Lower leg skin (tissue), 4 donors: ENCODE data around the gene ACTG1. TPM values are rescaled to one million over a fixed set of nuclear protein-coding genes. Genes with fewer than 3 reads are reported as not detected.

Source experiments
- DNase-seq, 2 donors: peaks; one replicate each; pipeline ENCODE4 v3.0.0-alpha.2; 2019; ENCODE audit warnings: low spot score in 2 of 2
- H3K4me3 ChIP-seq: fragments of 200-600 bp; sonication (generic); 2 replicates; pipeline ENCODE4 v1.5.1; 2017; ENCODE audit warnings: mild to moderate bottlenecking, low read depth; ENCODE audit not compliant: poor library complexity, severe bottlenecking
- POLR2A ChIP-seq, 2 donors: fragments of 450-650 bp; IDR thresholded peaks; one replicate each; pipeline ENCODE4 v1.6.1; 2016 to 2017; ENCODE audit warnings: antibody characterized with exemption in 2 of 2, mild to moderate bottlenecking in 1 of 2, moderate library complexity in 1 of 2
- WGBS, 2 donors: methylation state at CpG; one replicate each; pipeline ENCODE4 v1.1.5; 2018; 5-methylcytosine and 5-hydroxymethylcytosine counted together
- intact Hi-C: fragments of 100-400 bp; cut with DNase I; formaldehyde crosslinking; loops from one replicate; pipeline ENCODE4 v1.15.0; 2023; ENCODE audit warnings: low total_unique reads
- total RNA-seq, 4 donors: library from RNA; depleted of rRNA; stranded (reverse); fragments of >200 nt; gene quantifications; one replicate each; pipeline ENCODE4 v1.1.0, GENCODE V29; 2016
- TF ChIP-seq, protein P1 (sequence below), 3 donors: fragments of 450-650 bp; IDR thresholded peaks; one replicate each; pipeline ENCODE4 v1.5.1; 2016; ENCODE audit warnings: antibody characterized with exemption in 3 of 3, mild to moderate bottlenecking in 3 of 3, moderate library complexity in 2 of 3

Gene ACTG1
- total RNA-seq, 4 donors from 2014 or later: 3,349 to 4,521 (median 4,085) TPM

DNA sequence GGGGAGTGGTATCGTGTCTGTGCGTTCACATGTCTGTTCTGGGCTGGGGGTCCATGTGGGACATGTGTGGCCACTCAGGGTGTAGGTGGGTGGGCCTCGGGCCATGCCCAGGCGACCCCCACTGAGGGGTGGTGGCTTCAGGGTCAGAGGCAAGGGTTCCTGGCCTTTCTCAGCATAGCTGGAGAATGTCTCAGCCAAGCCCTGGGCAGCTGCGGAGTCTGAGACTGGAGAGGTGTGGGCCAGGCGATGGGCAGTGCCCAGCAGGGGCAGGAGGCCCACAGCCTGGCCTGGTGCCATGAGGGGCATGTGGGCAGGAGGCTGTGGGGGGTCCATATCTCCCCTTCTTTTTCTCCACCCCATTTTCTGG lies 16.8 kb upstream of the ACTG1 start:
- intact Hi-C loops: no loop called here
- TF ChIP-seq, protein P1, sequence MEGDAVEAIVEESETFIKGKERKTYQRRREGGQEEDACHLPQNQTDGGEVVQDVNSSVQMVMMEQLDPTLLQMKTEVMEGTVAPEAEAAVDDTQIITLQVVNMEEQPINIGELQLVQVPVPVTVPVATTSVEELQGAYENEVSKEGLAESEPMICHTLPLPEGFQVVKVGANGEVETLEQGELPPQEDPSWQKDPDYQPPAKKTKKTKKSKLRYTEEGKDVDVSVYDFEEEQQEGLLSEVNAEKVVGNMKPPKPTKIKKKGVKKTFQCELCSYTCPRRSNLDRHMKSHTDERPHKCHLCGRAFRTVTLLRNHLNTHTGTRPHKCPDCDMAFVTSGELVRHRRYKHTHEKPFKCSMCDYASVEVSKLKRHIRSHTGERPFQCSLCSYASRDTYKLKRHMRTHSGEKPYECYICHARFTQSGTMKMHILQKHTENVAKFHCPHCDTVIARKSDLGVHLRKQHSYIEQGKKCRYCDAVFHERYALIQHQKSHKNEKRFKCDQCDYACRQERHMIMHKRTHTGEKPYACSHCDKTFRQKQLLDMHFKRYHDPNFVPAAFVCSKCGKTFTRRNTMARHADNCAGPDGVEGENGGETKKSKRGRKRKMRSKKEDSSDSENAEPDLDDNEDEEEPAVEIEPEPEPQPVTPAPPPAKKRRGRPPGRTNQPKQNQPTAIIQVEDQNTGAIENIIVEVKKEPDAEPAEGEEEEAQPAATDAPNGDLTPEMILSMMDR (IDR thresholded peaks at IDR 0.05): no peak
- TF ChIP-seq POLR2A (IDR thresholded peaks at IDR 0.05): no peak
- no peak for DNase-seq
- H3K4me3 ChIP-seq: no peak overlapping the region
- WGBS, 2 donors: 81 to 89% methylated on average over 6 of the region's 6 CpGs

DNA sequence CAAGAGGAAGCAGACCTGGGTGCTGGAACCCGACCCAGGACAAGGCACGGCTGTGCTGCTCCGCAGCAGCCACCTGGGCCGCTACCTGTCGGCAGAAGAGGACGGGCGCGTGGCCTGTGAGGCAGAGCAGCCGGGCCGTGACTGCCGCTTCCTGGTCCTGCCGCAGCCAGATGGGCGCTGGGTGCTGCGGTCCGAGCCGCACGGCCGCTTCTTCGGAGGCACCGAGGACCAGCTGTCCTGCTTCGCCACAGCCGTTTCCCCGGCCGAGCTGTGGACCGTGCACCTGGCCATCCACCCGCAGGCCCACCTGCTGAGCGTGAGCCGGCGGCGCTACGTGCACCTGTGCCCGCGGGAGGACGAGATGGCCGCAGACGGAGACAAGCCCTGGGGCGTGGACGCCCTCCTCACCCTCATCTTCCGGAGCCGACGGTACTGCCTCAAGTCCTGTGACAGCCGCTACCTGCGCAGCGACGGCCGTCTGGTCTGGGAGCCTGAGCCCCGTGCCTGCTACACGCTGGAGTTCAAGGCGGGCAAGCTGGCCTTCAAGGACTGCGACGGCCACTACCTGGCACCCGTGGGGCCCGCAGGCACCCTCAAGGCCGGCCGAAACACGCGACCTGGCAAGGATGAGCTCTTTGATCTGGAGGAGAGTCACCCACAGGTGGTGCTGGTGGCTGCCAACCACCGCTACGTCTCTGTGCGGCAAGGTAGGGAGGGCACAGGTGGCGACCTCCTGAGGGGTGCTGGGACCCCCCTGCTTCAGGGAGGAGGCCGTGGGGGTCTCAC lies 16.2 kb upstream of the ACTG1 start:
- 77 to 80% methylated on average over 49 to 53 of the region's 62 CpGs for WGBS, 2 donors
- no peak for DNase-seq
- H3K4me3 ChIP-seq: no peak overlapping the region

DNA sequence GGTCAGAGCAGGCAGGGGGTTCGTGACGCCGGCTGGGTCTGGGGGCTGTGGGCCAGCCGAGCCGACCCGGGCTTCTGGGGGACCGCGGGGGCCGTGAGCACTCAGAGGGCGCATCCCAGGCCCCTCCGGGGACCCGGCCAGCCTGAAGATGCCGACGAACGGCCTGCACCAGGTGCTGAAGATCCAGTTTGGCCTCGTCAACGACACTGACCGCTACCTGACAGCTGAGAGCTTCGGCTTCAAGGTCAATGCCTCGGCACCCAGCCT lies 15.7 kb upstream of the ACTG1 start:
- no peak for TF ChIP-seq POLR2A (IDR thresholded peaks at IDR 0.05)
- TF ChIP-seq, protein P1 (IDR thresholded peaks at IDR 0.05): no peak
- intact Hi-C loops: no loop called here
- 37% methylated on average over 19 of the region's 20 CpGs; no CpG with 5 or more reads in 1 of the 2 donors for WGBS, 2 donors
- no peak overlapping the region for H3K4me3 ChIP-seq
- no peak for DNase-seq

More for the DNA sequence above, 16.2 kb upstream of the ACTG1 start:
- intact Hi-C loops: no loop called here
- TF ChIP-seq, protein P1 (IDR thresholded peaks at IDR 0.05): no peak
- no peak for TF ChIP-seq POLR2A (IDR thresholded peaks at IDR 0.05)

GRCh38 chr17:81527591-81528383 lies 15.2 kb upstream of the ACTG1 start, which contains the start of gene FSCN2:
FSCN2 (plus strand) TSS chr17:81528377; CDS start chr17:81528532, 155 bp downstream.
- no peak within 1 kb of the TSS for H3K4me3 ChIP-seq
- intact Hi-C loops: no loop called here
- DNase-seq: no peak
- 21 to 32% methylated on average over 35 to 40 of the region's 42 CpGs for WGBS, 2 donors
- no peak for TF ChIP-seq POLR2A (IDR thresholded peaks at IDR 0.05)
- TF ChIP-seq, protein P1 (IDR thresholded peaks at IDR 0.05): no peak

- TF ChIP-seq POLR2A (IDR thresholded peaks at IDR 0.05): no peak
- TF ChIP-seq, protein P1 (IDR thresholded peaks at IDR 0.05): no peak
- DNase-seq: no peak
- intact Hi-C loops: no loop called here
- H3K4me3 ChIP-seq: no peak overlapping the region
- 82 to 88% methylated on average over 15 to 18 of the region's 21 CpGs for whole genome bisulfite sequencing, 2 donors
These were observed 14.3 kb upstream of the ACTG1 start for GRCh38 chr17:81526662-81527571.
